Prostate gland (tissue), 2 donors: Measurements from ENCODE around the gene FAM110A.

Source experiments
- POLR2A ChIP-seq: fragments of 450-650 bp; IDR thresholded peaks from one replicate; pipeline ENCODE4 v1.6.1; 2016; ENCODE audit warnings: antibody characterized with exemption, mild to moderate bottlenecking
- TF ChIP-seq, protein P1 (sequence below), 4 experiments: fragments of 200-600 bp in 2 of 4; fragments of 450-650 bp in 2 of 4; sonication (generic) in 2 of 4; IDR thresholded peaks; 1 replicate in 3 of 4; 2 replicates in 1 of 4; pipeline ENCODE4 v1.5.1; 2016 to 2019; ENCODE audit warnings: antibody characterized with exemption in 4 of 4, mild to moderate bottlenecking in 2 of 4, moderate library complexity in 2 of 4

DNA sequence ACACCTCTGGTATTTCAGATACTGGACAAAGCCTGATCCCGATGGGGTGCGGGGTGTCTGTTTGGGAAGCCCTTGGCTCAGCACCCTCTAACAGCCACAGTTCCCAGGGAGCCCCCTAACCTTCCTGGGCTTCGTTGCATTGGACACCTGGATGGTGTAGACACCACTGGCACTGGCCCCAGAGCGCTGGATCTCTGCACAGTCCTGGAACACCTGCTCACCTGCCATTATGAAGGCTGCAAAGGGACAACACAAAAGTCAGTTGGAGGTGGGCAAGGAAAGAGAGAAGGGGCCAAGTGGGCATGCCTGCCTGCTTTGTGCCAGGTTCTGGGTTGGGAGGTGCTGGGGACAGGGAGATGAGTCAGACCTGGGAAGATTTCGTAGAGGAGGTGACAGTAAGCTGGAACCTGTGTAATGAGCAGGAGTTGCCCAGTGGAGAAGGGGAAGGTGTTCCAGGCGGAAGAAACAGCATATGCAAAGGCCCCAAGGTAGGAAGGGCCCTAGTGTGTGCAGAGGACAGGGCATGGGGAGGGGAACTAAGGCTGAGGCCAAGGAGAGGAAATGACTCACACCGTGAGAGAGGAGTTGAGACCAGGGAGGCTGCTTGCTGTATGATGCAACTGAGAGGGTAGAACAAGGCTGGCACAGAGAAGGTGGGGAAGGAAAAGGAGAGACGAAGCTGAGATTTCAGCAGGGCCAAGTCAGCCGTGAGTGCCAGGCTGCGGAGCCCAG lies 47.7 kb downstream of the FAM110A start:
- TF ChIP-seq, protein P1, sequence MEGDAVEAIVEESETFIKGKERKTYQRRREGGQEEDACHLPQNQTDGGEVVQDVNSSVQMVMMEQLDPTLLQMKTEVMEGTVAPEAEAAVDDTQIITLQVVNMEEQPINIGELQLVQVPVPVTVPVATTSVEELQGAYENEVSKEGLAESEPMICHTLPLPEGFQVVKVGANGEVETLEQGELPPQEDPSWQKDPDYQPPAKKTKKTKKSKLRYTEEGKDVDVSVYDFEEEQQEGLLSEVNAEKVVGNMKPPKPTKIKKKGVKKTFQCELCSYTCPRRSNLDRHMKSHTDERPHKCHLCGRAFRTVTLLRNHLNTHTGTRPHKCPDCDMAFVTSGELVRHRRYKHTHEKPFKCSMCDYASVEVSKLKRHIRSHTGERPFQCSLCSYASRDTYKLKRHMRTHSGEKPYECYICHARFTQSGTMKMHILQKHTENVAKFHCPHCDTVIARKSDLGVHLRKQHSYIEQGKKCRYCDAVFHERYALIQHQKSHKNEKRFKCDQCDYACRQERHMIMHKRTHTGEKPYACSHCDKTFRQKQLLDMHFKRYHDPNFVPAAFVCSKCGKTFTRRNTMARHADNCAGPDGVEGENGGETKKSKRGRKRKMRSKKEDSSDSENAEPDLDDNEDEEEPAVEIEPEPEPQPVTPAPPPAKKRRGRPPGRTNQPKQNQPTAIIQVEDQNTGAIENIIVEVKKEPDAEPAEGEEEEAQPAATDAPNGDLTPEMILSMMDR (IDR thresholded peaks at IDR 0.05) = no peak
- TF ChIP-seq POLR2A = no peak
